Purkinje cell (primary cell): Measurements from ENCODE around the gene SERPINA12. TPM values are rescaled to one million over a fixed set of nuclear protein-coding genes. Genes with fewer than 3 reads are reported as not detected.

Source experiments
- polyA plus RNA-seq: library from polyadenylated mRNA; unstranded; fragments of >200 nt; fragmentation: Nextera tagmentation; gene quantifications from 2 replicates; pipeline ENCODE4 v1.2.1, GENCODE V29; 2014

SERPINA12 gene, protein sequence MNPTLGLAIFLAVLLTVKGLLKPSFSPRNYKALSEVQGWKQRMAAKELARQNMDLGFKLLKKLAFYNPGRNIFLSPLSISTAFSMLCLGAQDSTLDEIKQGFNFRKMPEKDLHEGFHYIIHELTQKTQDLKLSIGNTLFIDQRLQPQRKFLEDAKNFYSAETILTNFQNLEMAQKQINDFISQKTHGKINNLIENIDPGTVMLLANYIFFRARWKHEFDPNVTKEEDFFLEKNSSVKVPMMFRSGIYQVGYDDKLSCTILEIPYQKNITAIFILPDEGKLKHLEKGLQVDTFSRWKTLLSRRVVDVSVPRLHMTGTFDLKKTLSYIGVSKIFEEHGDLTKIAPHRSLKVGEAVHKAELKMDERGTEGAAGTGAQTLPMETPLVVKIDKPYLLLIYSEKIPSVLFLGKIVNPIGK
- not detected in 2 replicates for polyA plus RNA-seq

GRCh38 chr14:94509356-94509755, at the start of gene SERPINA12:
Gene SERPINA12, minus strand, starts transcription at chr14:94509469. Its CDS starts 11,072 bp downstream, at chr14:94498397.

GRCh38 chr14:94476023-94476422, 33.2 kb downstream of the SERPINA12 start, which contains the start of gene SERPINA9:
Gene SERPINA9, minus strand, starts transcription at chr14:94476197. Its CDS starts 6,357 bp downstream, at chr14:94469840.

Other genes starting within 250 kb of the SERPINA12 start
- 0.84 and 1.7 TPM in 2 replicates for gene SERPINA10, start 216.2 kb downstream of the SERPINA12 start, polyA plus RNA-seq
- gene SERPINA6, start 186.1 kb downstream of the SERPINA12 start, polyA plus RNA-seq = not detected in 2 replicates
- not detected in 2 replicates for gene SERPINA2, start 142.8 kb downstream of the SERPINA12 start, polyA plus RNA-seq
- 0.42 TPM in 1 of 2 replicates, not detected in the other for gene SERPINA1, start 120.9 kb downstream of the SERPINA12 start, polyA plus RNA-seq
- gene SERPINA11, start 56.7 kb downstream of the SERPINA12 start, polyA plus RNA-seq = not detected in 2 replicates
- not detected in 2 replicates for gene SERPINA9, start 33.3 kb downstream of the SERPINA12 start, polyA plus RNA-seq
- not detected in 2 replicates for gene SERPINA4, start 52.0 kb upstream of the SERPINA12 start, polyA plus RNA-seq
- not detected in 2 replicates for gene SERPINA5, start 72.0 kb upstream of the SERPINA12 start, polyA plus RNA-seq
- gene SERPINA3, start 102.9 kb upstream of the SERPINA12 start, polyA plus RNA-seq = 1.1 TPM in 1 of 2 replicates, not detected in the other